ENCODE measurements around the gene TGFBR2. TPM values are rescaled to one million over a fixed set of nuclear protein-coding genes. Genes with fewer than 3 reads are reported as not detected.

Gene TGFBR2
- total and polyA plus RNA-seq, 5 donors from 2014 or later = 35.8 to 92.6 (median 57.4) TPM

DNA sequence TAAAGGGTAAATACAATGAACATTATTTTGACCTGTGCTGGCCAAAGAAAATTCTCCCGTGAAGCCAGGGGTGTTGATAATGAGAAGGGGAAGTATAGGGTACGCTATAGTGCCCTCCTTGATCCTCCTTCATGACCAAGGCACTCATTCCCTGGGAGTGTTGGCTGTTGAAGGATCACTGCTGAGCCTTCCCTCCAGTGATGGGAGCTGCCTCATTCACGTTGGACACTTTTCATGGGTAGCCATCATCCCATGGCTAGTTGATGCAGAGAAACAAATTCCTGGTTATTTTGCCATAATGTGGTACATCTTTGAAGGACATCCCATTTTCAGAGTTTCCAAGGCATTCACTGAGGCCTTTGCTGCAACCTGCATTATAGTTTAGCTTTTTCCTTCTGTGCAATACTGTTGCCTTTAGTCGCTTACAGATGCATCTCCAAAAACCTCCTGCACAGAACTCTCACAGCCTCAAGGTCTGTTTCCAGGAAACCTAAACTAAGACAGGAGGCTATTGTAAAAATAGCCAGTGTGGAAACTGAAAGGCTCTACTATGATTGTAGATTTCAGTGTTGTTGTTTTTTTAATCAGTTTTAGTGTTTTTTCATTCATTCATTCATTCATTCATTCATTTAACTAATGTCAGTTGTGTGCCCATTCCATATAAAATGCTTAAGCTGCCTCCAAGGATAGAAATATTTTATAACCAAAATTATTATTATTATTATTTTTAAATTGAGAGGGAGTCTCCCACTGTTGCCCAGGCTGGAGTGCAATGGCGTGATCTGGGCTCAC lies 40.8 kb downstream of the TGFBR2 start:
- peaks cover 65% of the 10 kb centered on the region for H3K36me3 ChIP-seq (ENCODE audit: control insufficient read depth, insufficient read depth, low read length)
- H3K27me3 Mint-ChIP-seq = no peaks in the 10 kb centered on the region
- peak overlapping the region in 1 of 4 donors; percentile 9 for H3K4me3 Mint-ChIP-seq
- no peaks in the 10 kb centered on the region for H3K9me3 ChIP-seq (ENCODE audit: control insufficient read depth in 2 of 2, low read length in 2 of 2)
- peaks cover 56% of the 10 kb centered on the region for H3K36me3 Mint-ChIP-seq
- no peaks in the 10 kb centered on the region for H3K27me3 ChIP-seq (ENCODE audit: control insufficient read depth, insufficient read depth, low read length)
- peaks cover 57% of the 10 kb centered on the region for H3K4me1 ChIP-seq (ENCODE audit: control insufficient read depth, insufficient read depth, low read length, poor library complexity, severe bottlenecking)
- peaks cover 0 to 1% (median 0%) of the 10 kb centered on the region in 7 donors for H3K9me3 Mint-ChIP-seq
- peak overlapping the region; percentile 87 to 98 (median 96) for H3K27ac Mint-ChIP-seq
- no peak overlapping the region for H3K4me3 ChIP-seq (ENCODE audit: low read depth, low read length)
- H3K4me1 Mint-ChIP-seq = peaks cover 42 to 95% (median 64%) of the 10 kb centered on the region in 4 donors
- ATAC-seq (ENCODE audit: low read depth in 2 of 2) (no peak), DNase-seq (peak in 1 of 3 donors; percentile 41)
- H3K27ac ChIP-seq (ENCODE audit: insufficient read depth, low read length, poor library complexity, severe bottlenecking) = no peak overlapping the region

DNA sequence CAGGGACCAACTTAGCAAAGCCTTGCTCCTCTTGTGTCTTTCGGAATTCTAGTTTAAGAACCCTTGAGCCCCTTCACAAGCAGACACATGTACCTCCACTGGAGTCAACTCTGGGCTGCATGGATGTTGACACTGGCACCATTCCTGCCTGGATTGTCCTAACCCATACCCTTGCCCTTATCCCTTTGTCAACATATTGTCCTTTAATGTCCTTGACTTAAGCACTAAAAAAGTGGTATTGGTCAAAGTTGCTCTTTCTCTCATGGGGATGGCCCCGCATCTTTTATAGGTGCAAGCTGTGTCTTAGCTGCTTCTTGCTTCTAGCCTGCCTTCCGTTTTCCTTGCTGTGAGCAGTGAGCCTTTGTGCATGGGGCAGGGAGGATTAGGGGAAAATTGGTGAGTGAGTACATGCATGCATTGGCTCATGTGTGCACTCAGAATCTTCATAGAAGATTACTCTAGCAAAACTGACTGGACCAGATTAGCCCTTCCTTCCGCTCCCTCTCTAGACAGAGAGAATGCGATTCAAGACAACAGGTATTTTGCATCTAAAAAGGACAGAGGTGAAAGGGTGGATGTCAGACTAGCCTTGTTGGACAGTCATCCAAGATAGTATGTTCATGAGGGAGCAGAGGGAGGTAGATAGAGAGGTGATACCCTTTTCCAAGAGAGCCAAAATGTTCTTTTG lies 42.4 kb downstream of the TGFBR2 start:
- ATAC-seq (ENCODE audit: low read depth in 2 of 2) (no peak), DNase-seq (no peak)
- Mint-ChIP-seq H3K9me3 (peaks cover 0 to 1% (median 0%) of the 10 kb centered on the region in 7 donors), H3K4me3 (peak overlapping the region in 2 of 4 donors; percentile 42 to 62), H3K36me3 (peaks cover 66% of the 10 kb centered on the region), H3K27me3 (no peaks in the 10 kb centered on the region), H3K27ac (peak overlapping the region; percentile 54 to 98 (median 88)), H3K4me1 (peaks cover 30 to 97% (median 60%) of the 10 kb centered on the region in 4 donors)
- no peak overlapping the region for H3K4me3 ChIP-seq (ENCODE audit: low read depth, low read length)
- no peak overlapping the region for H3K27ac ChIP-seq (ENCODE audit: insufficient read depth, low read length, poor library complexity, severe bottlenecking)
- peaks cover 74% of the 10 kb centered on the region for H3K36me3 ChIP-seq (ENCODE audit: control insufficient read depth, insufficient read depth, low read length)
- H3K9me3 ChIP-seq (ENCODE audit: control insufficient read depth in 2 of 2, low read length in 2 of 2) = no peaks in the 10 kb centered on the region
- H3K27me3 ChIP-seq (ENCODE audit: control insufficient read depth, insufficient read depth, low read length) = no peaks in the 10 kb centered on the region
- peaks cover 46% of the 10 kb centered on the region for H3K4me1 ChIP-seq (ENCODE audit: control insufficient read depth, insufficient read depth, low read length, poor library complexity, severe bottlenecking)

DNA sequence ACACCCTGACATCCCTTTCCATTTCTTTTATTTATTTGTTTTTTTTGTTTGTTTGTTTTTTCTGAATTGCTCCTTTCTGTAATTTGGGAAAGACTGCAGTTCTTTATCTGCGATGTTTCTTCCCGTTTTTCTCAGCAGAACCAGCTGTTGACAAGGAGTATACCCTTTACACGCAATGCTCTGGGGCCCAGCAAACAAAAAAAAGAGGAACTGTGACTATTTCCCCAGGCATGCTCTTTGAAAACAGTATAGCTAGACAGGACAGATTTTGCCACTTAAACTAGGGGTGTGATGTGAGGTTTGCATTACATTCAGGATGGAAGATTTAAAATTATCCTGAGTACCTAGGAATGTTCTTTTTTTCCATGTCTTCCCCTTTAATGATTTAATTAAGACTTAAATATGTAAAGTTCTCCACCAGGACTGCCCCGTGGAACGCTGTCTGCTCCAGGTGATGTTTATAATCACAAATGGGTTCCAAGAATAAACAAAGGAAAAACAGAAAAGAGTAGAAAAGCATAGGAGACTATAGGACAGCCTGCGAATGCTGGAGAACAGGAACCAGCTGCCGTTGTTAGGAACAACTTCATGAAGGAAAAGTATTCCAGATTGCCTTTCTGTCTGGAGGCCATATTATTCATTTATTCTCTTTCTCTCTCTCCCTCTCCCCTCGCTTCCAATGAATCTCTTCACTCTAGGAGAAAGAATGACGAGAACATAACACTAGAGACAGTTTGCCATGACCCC lies 43.3 kb downstream of the TGFBR2 start:
- Histone ChIP-seq H3K4me1 (ENCODE audit: control insufficient read depth, insufficient read depth, low read length, poor library complexity, severe bottlenecking) (peaks cover 46% of the 10 kb centered on the region), H3K27me3 (ENCODE audit: control insufficient read depth, insufficient read depth, low read length) (no peaks in the 10 kb centered on the region), H3K4me3 (ENCODE audit: low read depth, low read length) (no peak overlapping the region), H3K36me3 (ENCODE audit: control insufficient read depth, insufficient read depth, low read length) (peaks cover 74% of the 10 kb centered on the region), H3K9me3 (ENCODE audit: control insufficient read depth in 2 of 2, low read length in 2 of 2) (no peaks in the 10 kb centered on the region), H3K27ac (ENCODE audit: insufficient read depth, low read length, poor library complexity, severe bottlenecking) (peak overlapping the region; percentile 1)
- H3K4me3 Mint-ChIP-seq = no peak overlapping the region
- no peak for DNase-seq
- no peak for ATAC-seq (ENCODE audit: low read depth in 2 of 2)
- H3K4me1 Mint-ChIP-seq = peaks cover 25 to 97% (median 58%) of the 10 kb centered on the region in 4 donors
- H3K36me3 Mint-ChIP-seq = peaks cover 71% of the 10 kb centered on the region
- H3K9me3 Mint-ChIP-seq = peaks cover 0 to 1% (median 0%) of the 10 kb centered on the region in 7 donors
- H3K27me3 Mint-ChIP-seq = no peaks in the 10 kb centered on the region
- H3K27ac Mint-ChIP-seq = peak overlapping the region; percentile 3 to 98 (median 77)

DNA sequence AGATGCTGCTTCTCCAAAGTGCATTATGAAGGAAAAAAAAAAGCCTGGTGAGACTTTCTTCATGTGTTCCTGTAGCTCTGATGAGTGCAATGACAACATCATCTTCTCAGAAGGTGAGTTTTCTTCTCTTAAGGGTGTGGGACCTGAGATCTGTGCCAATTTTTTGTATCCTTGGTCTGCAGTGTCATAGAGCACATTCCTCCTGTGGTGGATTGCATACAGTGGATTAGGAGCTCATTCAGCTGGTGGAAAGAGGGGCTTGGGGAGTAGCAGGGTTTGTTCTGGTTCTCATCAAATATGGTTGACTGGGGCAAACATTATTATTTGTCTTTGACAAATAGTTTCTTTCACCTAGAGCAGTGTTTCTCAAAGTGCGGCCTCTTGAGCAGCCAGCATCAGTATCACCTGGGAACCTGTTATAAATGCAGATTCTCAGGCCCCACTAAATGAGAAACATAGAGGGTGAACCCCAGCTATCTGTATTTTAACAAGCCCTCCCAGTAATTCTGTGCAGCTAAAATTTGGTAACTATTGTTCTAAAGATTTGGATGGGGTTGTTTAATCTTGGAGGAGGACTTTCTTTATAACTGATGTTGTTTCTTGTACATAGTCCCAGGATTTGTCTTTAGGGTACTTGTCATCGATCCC lies 44.1 kb downstream of the TGFBR2 start:
- no peak overlapping the region for H3K4me3 ChIP-seq (ENCODE audit: low read depth, low read length)
- H3K36me3 ChIP-seq (ENCODE audit: control insufficient read depth, insufficient read depth, low read length) = peaks cover 68% of the 10 kb centered on the region
- peaks cover 46% of the 10 kb centered on the region for H3K4me1 ChIP-seq (ENCODE audit: control insufficient read depth, insufficient read depth, low read length, poor library complexity, severe bottlenecking)
- ATAC-seq (ENCODE audit: low read depth in 2 of 2) (no peak), DNase-seq (no peak)
- H3K27me3 Mint-ChIP-seq = no peaks in the 10 kb centered on the region
- H3K4me1 Mint-ChIP-seq = peaks cover 32 to 97% (median 60%) of the 10 kb centered on the region in 4 donors
- H3K36me3 Mint-ChIP-seq = peaks cover 73% of the 10 kb centered on the region
- H3K27ac Mint-ChIP-seq = peak overlapping the region; percentile 3 to 98 (median 80)
- no peaks in the 10 kb centered on the region for H3K9me3 ChIP-seq (ENCODE audit: control insufficient read depth in 2 of 2, low read length in 2 of 2)
- H3K27ac ChIP-seq (ENCODE audit: insufficient read depth, low read length, poor library complexity, severe bottlenecking) = no peak overlapping the region
- peak overlapping the region in 1 of 4 donors; percentile 17 for H3K4me3 Mint-ChIP-seq
- no peaks in the 10 kb centered on the region for H3K27me3 ChIP-seq (ENCODE audit: control insufficient read depth, insufficient read depth, low read length)
- peaks cover 0 to 1% (median 0%) of the 10 kb centered on the region in 7 donors for H3K9me3 Mint-ChIP-seq

DNA sequence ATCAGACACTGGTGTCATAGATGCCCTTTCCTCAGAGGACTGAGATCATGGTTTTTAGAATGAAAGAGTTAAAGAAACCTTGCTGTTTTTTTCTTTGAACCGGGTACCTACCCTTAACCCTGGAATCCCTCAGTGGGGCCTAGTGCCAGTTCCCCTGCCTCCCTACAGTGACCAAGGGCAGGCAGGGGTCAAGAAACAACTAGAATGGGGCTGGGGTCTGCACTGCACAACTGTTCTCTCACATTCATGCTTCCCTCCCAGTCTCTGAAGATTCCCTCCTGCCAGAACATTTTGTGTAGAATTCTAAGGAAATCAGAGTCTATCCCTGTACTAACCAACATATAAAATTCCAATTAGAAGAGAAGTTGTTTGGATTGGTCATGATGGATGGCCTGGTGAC lies 47.9 kb downstream of the TGFBR2 start:
- no peak overlapping the region for H3K4me3 ChIP-seq (ENCODE audit: low read depth, low read length)
- Mint-ChIP-seq H3K27ac (peak overlapping the region; percentile 93 to 98 (median 96)), H3K27me3 (no peaks in the 10 kb centered on the region), H3K36me3 (peaks cover 67% of the 10 kb centered on the region), H3K9me3 (peaks cover 0 to 1% (median 0%) of the 10 kb centered on the region in 7 donors), H3K4me3 (peak overlapping the region in 3 of 4 donors; percentile 63 to 84 (median 79)), H3K4me1 (peaks cover 34 to 98% (median 69%) of the 10 kb centered on the region in 4 donors)
- H3K9me3 ChIP-seq (ENCODE audit: control insufficient read depth in 2 of 2, low read length in 2 of 2) = no peaks in the 10 kb centered on the region
- H3K36me3 ChIP-seq (ENCODE audit: control insufficient read depth, insufficient read depth, low read length) = peaks cover 44% of the 10 kb centered on the region
- no peaks in the 10 kb centered on the region for H3K27me3 ChIP-seq (ENCODE audit: control insufficient read depth, insufficient read depth, low read length)
- peak overlapping the region; percentile 91 for H3K27ac ChIP-seq (ENCODE audit: insufficient read depth, low read length, poor library complexity, severe bottlenecking)
- peaks cover 63% of the 10 kb centered on the region for H3K4me1 ChIP-seq (ENCODE audit: control insufficient read depth, insufficient read depth, low read length, poor library complexity, severe bottlenecking)
- no peak for ATAC-seq (ENCODE audit: low read depth in 2 of 2)
- no peak for DNase-seq

DNA sequence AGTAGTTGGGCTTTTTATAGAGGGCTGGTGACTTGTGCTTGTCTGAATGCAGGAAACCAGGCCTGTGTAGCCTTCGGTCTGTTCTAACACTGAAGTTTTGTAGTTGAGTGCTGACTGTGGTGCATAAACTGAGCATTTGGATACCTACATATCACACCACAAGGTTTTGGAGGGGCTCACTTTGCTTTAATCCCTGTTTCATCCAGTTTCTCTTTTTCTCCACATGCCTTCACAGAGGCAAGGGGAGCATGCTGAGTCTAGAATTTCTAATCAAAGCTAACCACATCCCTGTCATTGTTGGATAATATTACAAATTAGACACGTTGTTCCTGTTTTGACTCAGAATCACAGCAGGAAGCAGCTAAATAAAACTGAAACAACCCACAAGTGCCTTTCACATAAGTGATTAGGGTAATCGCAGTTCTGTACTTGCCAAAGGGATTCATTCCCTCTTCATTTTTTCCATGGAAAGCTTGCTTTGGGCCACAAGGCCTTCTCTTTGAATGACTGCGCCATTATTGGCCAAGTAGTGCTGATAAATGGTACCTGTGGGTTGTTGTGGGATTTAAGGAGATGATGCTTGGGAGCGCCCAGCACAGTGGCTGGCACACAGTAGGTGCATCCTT lies 48.9 kb downstream of the TGFBR2 start:
- H3K4me3 ChIP-seq (ENCODE audit: low read depth, low read length) = peak overlapping the region; percentile 78
- peaks cover 59% of the 10 kb centered on the region for H3K36me3 Mint-ChIP-seq
- ATAC-seq (ENCODE audit: low read depth in 2 of 2) (peak; percentile 49 to 55), DNase-seq (peak in 2 of 3 donors; percentile 82 to 89)
- peaks cover 28 to 93% (median 69%) of the 10 kb centered on the region in 4 donors for H3K4me1 Mint-ChIP-seq
- no peaks in the 10 kb centered on the region for H3K27me3 Mint-ChIP-seq
- peaks cover 0 to 1% (median 0%) of the 10 kb centered on the region in 7 donors for H3K9me3 Mint-ChIP-seq
- peaks cover 70% of the 10 kb centered on the region for H3K4me1 ChIP-seq (ENCODE audit: control insufficient read depth, insufficient read depth, low read length, poor library complexity, severe bottlenecking)
- peak overlapping the region; percentile 63 to 84 (median 80) for H3K4me3 Mint-ChIP-seq
- H3K27me3 ChIP-seq (ENCODE audit: control insufficient read depth, insufficient read depth, low read length) = no peaks in the 10 kb centered on the region
- H3K27ac Mint-ChIP-seq = peak overlapping the region; percentile 93 to 98 (median 96)
- H3K36me3 ChIP-seq (ENCODE audit: control insufficient read depth, insufficient read depth, low read length) = peaks cover 39% of the 10 kb centered on the region
- H3K9me3 ChIP-seq (ENCODE audit: control insufficient read depth in 2 of 2, low read length in 2 of 2) = no peaks in the 10 kb centered on the region
- peak overlapping the region; percentile 91 for H3K27ac ChIP-seq (ENCODE audit: insufficient read depth, low read length, poor library complexity, severe bottlenecking)

Data from CD4-positive, CD25-positive, alpha-beta regulatory T cell (primary cell).